ENCODE results near the gene PIP5K1A.
A peak's percentile ranks its signal among the peaks of the same experiment; 100 is the strongest.
"Not testable (repeated sequence)": the region's sequence is repeated elsewhere in the genome, so short reads cannot be mapped to it uniquely, and the experiment has no call there.

Gene PIP5K1A, protein sequence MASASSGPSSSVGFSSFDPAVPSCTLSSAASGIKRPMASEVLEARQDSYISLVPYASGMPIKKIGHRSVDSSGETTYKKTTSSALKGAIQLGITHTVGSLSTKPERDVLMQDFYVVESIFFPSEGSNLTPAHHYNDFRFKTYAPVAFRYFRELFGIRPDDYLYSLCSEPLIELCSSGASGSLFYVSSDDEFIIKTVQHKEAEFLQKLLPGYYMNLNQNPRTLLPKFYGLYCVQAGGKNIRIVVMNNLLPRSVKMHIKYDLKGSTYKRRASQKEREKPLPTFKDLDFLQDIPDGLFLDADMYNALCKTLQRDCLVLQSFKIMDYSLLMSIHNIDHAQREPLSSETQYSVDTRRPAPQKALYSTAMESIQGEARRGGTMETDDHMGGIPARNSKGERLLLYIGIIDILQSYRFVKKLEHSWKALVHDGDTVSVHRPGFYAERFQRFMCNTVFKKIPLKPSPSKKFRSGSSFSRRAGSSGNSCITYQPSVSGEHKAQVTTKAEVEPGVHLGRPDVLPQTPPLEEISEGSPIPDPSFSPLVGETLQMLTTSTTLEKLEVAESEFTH

DNA sequence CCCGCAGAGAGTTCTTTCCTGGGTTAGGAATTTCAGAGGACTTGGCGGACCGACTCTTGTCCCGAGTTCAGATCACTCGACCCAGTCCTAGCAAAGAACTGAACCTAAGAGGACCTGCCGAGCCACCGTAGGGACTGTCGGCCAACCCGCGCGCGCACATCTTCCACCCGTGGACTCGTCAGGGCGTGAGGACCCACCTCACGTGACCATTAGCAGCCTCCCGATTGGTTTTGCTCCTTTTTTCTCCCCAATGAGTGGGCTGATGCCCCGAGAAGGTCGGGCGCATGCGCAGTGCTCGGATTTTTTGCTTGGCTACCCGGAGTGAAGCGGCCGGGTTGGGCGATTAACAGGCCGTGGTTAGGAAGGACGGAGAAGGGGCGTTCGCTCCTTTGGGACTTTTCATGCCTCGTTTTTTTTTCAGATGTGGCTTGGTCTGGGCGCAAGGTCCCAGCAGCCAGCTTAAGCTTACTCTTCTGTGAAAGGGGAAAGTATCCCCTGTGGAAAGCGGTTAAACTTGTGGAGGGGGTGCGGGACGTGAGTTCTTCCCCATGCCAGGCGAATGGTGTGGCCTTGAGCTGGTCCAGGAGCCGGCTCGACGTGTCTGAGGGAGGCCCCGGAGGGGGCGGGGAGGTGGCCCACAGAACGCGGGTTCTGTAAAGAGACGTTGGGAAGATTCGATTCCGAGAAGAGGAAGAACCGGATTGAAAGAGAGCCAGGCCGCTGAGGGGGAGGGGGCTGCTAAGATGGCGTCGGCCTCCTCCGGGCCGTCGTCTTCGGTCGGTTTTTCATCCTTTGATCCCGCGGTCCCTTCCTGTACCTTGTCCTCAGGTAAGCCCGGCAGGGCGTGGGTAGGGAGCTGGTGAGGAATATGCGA lies at the start of gene PIP5K1A:
Gene PIP5K1A, plus strand, starts transcription at position 299 of the 874 bp plus-strand sequence. Its CDS starts 445 bp downstream, at position 744.
- peak; percentile 100 for DNase-seq (ENCODE audit: low read depth)

DNA sequence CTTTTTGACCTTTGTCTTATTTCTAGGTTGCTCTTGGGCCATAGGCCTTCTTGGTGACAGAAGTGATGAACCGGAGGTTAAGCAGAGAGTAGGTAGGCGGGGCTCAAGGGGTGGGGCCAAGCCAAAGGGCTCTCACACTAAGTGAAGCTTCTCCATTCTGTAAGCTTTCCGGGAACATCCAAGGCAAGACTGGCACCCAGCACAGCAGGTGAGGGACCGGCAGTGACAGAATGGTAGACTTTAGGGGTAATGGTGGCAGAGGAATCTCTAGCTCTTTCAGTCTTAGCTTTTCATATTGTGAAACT lies 41.9 kb upstream of the PIP5K1A start, which contains the start of gene TNFAIP8L2:
Gene TNFAIP8L2, plus strand, starts transcription at position 135 of the 305 bp plus-strand sequence. CDS start 2,049 bp downstream, outside the sequence.
- peak; percentile 65 for DNase-seq (ENCODE audit: low read depth)

DNA sequence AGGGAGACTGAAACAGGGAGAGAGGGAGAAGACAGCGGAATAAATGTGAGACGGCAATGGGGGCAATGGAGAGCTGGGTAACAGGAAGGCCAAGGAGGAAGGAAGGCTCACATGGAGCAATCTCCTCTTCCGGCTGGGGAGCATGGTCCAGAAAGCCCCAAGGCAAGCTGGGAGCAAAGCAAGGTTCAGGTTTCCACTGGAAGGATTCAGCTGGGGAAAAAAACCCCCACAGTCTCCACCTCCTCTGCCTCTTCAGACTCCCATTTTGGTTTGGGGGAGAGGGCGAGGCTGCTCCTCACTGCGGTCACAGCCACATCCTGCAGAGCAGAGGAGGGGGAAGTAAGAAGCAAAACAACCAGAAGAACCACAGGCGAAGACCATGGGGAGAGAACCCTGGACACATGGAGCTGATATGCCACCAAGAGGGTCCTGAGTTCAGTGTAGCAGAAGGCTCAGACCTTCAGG lies 41.3 kb upstream of the PIP5K1A start:
- peak; percentile 36 for DNase-seq (ENCODE audit: low read depth)

DNA sequence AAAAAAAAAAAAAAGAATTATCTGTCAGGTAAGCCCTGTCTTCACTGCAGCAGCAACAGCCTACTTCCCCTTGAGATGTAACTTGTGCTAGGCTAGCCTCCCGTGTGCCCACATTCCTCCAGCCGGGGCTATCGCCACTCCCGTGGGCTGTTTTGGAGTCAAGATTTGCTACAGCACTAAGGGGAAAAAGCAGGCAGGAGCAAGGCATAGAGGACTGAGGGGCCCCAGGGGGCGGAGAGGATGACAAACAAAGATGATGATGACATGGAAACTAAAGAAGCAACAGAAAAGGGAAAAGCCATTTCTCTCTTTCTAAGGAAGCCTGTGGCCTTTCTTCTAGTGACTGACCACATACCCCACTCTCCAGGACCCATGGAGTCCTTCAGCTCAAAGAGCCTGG lies 40.0 kb upstream of the PIP5K1A start:
- no peak for DNase-seq (ENCODE audit: low read depth)

DNA sequence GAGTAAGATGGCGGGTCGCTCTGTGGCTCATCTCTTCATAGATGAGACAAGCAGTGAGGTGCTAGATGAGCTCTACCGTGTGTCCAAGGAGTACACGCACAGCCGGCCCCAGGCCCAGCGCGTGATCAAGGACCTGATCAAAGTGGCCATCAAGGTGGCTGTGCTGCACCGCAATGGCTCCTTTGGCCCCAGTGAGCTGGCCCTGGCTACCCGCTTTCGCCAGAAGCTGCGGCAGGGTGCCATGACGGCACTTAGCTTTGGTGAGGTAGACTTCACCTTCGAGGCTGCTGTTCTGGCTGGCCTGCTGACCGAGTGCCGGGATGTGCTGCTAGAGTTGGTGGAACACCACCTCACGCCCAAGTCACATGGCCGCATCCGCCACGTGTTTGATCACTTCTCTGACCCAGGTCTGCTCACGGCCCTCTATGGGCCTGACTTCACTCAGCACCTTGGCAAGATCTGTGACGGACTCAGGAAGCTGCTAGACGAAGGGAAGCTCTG lies 39.6 kb upstream of the PIP5K1A start:
- DNase-seq (ENCODE audit: low read depth): no peak

DNA sequence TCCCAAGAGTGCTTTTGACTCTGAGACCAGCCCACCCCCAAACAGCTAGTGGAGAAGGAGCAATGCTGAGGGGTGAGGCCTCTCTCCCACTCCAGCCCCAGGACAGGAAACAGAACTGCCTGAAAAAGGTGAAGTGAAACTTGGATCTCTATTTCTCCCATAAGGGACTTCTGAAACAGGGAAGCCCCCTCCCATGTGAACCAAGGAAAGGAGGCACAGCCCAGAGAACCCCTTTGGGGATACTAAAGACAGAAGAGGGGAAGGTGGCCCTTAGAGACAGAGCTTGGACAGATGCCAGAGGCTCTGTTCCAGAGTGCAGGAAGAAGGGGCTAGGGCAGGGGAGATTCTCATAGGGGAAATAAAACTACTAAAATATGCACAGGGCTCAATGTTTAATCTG lies 39.0 kb upstream of the PIP5K1A start:
- DNase-seq (ENCODE audit: low read depth): no peak

DNA sequence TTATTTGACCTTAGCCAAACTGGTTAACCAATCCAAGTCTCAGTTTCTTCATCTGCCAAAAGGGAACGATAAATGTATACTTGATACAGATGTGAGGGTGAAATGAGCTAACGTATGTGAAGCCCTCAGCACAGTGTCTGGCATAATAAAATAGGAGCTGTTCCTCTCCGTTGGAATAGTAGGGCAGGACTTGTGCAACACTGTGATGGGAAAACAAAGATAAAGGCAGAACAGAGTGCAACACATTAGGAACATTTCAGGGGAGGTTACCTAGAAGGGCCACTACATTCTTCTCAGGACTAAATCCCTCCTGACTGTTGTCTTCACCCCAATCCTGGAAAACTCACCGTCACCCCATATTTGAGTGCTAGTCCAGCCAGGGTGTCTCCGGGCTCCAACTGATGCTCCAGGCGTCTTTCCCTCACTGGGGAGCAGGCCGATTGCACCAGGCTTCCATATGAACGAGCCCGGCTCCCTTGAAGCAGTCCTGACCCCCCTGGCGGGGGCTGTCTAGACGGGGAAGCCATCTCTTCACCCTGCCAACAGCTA lies 33.5 kb upstream of the PIP5K1A start:
- DNase-seq (ENCODE audit: low read depth): no peak

DNA sequence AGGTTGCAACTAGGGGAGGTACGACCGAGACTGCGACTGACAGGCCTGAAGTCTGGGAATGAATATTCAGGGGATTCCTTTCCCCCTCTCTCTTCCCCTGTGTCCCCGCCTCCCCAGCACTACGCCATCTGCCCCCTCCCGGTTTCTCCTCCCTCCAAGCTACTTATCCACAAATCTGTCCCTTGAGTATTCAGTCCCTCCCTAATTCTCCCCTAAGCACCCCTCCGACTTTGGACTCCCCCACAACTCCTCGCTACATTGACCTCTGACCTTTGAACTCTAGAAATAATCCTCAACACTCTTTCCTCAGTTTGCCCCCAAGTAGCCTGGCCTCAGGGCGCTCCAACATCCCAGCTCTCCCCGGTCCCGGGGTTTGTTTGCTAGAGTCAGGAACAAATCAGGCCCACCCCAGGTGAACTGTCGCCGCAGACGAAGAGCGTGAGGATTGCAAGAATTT lies 33.0 kb upstream of the PIP5K1A start:
- DNase-seq (ENCODE audit: low read depth): no peak

DNA sequence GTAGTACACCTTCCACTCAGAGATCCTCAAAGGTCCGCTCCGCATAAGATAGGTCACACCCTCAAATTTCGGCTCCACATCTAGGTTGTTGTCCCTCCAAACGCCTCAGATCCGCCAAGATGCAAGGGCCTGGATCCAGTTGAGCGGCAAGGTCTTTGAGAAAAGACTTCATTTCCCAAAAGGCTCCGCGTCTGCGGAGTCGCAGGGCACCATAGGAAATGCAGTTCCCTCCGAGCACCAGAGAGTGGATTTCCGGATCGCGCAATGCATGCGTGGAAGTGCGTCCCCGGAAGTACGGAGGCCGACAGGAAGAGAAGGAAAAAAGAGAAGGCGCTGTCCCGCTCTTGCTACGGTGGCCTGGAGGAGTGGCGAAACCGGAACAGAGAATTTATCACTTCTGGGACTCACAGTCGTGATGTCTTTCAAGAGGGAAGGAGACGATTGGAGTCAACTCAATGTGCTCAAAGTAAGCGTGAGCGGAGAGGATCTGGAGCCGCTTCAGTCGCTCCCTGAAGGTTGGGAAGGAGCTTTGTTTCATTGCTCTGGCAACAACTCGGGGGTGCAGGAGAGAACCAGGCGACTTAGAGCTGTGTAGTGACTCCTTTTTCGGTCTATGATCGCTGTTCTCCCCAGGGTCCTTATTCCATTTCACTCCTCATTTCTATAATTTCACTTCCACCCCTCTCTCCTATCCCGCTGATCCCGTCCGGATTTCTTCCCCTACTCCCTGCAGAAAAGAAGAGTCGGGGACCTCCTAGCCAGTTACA lies 32.4 kb upstream of the PIP5K1A start, which contains the start of the genes LYSMD1 and SCNM1:
Gene LYSMD1, minus strand, starts transcription at position 165 of the 767 bp plus-strand sequence. CDS start 644 bp downstream, outside the sequence.
Gene SCNM1, plus strand, starts transcription at position 407 of the 767 bp plus-strand sequence. Its CDS starts 9 bp downstream, at position 416.
- DNase-seq (ENCODE audit: low read depth): peak; percentile 92

DNA sequence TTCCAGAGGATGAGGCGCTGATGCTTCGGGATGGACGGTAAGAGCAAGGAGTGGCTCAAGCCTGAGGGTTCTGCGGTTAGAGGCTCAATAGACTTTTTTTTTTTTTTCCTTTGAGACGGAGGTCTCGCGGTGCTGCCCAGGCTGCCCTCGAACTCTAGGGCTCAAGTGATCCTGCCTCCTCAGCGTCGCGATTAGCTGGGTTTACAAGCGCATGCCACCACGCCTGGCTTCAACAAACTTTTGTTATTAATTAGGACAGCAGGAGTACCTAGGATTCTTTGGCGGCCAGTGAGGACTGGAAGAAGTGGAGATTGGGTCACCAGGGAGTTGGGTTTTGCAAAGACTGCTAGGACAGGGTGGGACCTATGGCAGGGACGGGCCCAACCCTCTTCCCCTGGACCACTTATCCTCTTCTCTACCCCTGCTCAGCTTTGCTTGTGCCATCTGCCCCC lies 31.8 kb upstream of the PIP5K1A start:
- no peak for DNase-seq (ENCODE audit: low read depth)

DNA sequence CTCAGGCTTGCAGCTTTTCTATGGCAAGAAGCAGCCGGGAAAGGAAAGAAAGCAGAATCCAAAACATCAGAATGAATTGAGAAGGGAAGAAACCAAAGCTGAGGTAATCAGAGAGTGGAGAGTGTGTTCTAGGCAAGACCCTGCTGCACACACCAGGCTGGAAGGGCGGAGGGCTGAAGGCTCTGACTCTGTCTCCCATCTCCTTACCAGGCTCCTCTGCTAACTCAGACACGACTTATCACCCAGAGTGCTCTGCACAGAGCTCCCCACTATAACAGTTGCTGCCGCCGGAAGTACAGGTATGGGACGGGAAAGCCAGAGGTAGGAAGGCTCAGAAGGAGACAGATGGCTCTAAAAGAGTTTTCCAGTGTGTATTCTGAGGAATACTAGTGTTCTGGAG lies 31.2 kb upstream of the PIP5K1A start:
- DNase-seq (ENCODE audit: low read depth): no peak

DNA sequence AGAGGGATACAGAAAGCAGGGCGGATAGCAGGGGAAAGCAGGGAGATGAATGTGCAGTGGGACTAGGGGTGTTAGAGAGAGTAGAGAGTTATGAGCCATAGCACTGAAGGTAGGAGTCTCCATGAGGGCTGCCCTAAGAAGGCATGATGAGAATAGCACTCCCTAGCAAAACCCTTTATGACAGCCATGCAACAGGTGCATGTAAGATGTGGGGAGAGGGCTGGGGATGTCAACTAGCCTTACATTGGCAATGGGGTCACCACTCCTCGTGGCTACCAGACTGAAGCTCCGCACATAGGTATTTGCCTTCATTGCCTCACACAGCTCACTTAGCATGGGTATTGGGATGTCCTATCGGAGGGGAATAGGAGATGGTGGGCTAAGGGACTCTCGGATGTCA lies 27.2 kb upstream of the PIP5K1A start:
- no peak for DNase-seq (ENCODE audit: low read depth)

DNA sequence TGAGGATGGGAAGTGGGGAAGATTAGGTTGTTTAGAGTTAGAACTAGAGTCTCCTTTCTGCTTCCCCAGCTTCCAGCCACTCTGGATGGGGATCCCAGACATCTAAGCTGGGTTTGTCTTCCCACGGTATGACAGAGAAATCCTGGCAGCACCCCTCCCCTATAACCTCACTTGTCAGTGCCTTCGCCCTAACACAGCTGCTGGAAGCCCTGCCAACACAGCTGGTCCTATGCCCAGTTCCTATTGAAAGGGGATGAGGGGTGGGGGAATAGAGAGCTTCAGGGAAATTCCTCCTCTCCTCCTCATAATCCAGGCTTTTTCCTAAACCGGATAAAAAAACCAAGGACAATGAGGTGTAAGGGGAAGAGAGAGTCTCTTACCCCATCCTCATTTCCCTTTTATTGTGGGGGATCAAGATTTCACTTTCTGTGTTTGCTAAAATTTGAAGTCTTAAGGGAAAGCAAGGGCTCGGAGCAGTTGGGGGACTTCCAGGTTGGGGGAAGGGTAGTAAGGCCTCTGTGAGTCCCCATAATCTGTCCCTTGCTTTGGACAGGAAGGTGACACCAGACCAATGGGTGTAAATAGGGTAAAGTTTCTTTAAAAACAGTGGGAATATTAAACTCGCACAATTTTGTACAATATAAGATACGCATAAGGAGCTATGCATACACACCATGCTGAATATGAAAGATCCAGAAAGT lies 23.2 kb upstream of the PIP5K1A start:
- no peak for DNase-seq (ENCODE audit: low read depth)

DNA sequence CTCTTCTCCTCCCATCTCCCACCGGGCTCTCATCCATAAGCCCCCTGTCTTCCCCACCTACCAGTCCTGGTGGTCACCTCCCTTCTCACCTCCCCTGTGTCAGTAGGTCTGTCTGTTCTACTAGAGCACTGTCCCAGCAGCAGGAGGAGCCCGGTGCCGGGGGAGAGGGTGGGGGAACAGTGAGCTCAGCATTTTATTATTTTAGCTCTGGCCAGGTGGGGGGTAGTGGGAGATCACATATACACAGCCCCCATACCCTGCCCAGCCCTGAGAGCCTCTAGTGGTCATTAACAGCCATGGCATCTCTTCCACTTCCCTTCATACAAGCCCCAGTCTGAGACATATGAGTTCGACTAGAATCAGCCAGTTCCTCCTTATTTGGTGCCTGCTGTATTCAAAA lies 22.5 kb upstream of the PIP5K1A start, which contains the start of gene TMOD4:
Gene TMOD4, minus strand, starts transcription at position 119 of the 400 bp plus-strand sequence. CDS start 1,106 bp downstream, outside the sequence.
- DNase-seq (ENCODE audit: low read depth): no peak

DNA sequence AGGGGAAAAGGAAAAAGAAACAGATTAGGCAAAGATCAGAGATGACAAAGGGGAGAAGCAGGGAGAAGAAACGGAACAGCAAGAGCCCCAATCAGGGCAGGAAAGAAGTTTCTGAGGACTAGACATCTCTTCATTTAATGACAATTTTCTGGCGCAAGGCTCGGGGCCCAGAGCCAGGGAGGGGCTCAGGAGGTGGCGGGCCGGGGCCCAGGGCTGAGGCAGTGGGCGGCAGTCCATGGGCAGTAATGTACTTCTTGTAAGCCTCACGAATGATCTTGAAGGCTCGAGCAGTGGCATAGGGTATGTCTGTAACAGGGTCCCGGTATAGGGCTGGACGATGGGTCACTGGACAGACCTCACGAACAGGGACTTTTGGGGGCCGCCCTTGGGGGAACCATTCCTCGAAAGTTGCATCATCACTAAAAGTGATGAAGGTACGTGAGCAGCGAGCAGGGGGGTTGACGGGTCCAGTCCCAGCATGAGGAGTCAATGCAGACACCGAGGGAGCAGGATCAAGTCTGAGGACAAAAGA lies 21.8 kb upstream of the PIP5K1A start:
- no peak for DNase-seq (ENCODE audit: low read depth)

DNA sequence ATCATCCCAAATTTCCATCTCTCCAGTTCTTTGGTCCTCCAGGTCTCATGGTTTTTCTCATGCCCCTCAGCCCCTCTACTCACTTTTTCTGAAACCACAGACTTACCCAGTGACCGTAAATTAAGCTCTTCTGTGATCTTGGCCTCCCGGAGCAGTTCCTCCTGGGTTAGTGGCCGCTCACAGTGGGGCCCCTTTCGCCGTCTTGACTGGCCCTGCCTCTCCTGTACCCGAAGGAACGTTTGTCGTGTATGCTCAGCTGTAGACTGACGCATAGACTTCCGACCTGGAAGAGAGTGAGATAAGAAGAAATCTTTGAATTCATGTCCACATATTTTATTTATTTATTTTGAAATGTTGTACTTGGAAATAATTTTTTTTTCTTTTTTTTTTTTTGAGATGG lies 14.1 kb upstream of the PIP5K1A start:
- no peak for DNase-seq (ENCODE audit: low read depth)

DNA sequence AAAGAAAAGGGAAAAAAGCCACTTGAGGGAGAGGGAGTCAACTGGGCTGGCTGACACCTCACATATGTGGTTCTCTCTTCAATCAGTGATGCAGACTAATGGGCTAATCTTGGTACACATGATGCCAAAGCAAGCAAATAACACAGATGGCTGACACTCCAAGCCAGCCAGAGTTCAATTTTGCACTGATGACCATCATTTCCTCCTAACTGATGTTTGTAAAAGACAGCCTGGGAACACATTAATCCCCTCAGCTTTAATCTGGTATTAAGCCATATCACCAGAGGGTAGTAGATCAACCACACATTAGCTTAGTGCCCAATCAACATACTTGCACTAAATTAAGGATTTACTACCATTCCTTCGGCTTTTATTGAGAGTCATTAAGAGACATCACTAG lies 11.1 kb upstream of the PIP5K1A start:
- DNase-seq (ENCODE audit: low read depth): no peak

DNA sequence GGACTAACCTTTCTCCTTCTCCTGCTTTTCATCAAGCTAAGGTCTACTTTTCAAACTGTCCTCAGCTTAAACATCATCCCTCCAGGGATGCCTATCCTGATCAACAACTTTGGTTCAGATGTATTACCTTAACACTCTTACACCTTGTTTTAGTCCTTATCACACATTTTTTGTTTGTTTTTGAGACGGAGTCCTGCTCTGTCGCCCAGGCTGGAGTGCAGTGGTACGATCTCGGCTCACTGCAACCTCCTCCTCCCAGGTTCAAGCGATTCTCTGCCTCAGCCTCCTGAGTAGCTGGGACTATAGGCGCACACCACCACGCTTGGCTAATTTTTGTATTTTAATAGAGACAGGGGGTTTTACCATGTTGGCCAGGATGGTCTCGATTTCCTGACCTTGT lies 9.7 kb upstream of the PIP5K1A start:
- DNase-seq (ENCODE audit: low read depth): not testable (repeated sequence)

DNA sequence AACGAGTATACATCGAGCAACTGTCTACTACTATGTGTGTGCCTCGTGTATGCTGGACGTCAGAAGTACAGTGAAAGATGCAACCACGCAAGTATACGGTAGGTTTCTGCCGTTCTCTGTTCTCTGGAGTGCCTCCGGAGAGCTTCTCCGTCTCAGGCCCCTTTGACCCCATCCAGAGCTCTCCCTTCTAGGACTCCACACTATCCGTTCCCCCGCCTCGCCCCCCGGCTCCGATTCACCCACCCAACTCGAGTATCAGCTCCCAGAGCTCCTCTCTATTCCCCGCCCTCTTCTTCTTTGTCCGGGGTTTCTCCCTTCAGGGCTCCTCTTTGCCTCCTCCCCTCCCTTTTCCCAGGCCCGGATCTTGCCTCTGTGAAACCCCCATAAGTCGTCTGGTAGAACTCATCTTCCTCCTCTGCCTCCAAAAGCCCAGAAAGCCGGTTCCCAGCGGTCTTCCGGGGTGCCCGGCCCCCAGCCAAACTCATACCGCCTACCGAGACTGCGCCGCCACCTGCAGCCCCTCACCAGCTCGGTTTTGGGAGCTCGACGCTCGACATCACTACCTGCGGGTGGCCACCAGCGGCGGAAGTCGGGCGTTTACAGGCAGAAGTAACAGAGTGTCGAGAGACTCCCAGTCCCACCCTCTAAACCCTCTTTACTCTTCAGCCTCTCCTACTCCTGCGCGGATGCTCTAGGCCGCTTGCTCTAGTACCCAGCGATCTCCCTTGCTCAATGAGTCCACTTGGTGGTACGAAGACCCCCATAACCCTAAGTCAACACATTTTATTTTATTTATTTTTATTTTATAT lies 8.5 kb upstream of the PIP5K1A start, which contains the start of gene VPS72:
Gene VPS72, minus strand, starts transcription at position 561 of the 809 bp plus-strand sequence. Its CDS starts 76 bp downstream, at position 485.
- peak; percentile 74 for DNase-seq (ENCODE audit: low read depth)

Data from stimulated activated CD8-positive, alpha-beta memory T cell treated with anti-CD3 and anti-CD28 coated beads, Interleukin-12 subunit alpha, Interleukin-12 subunit beta, amount 100 ng/mL, for 1 hour (primary cell).